ENCODE results near the gene TMTC2.

DNA sequence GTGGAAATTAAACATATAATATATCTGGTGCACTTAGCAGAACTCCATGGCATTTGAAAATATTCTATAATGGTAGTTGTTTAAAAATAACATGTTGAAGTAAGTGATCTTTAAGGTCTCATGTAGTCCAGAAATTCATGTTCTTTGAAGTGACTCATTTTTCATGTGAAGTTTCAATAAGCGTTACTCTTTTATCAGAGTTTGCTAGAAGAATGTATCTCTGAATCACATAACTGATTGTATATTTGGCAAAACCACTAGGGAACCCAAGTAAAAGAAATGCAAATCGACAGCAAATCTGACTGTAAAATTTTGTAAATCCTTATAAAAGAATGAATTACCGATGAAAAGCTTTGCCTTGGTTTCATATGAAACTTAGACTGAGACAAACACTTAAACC is 463.3 kb downstream of the TMTC2 start:
- TF ChIP-seq, protein P1, sequence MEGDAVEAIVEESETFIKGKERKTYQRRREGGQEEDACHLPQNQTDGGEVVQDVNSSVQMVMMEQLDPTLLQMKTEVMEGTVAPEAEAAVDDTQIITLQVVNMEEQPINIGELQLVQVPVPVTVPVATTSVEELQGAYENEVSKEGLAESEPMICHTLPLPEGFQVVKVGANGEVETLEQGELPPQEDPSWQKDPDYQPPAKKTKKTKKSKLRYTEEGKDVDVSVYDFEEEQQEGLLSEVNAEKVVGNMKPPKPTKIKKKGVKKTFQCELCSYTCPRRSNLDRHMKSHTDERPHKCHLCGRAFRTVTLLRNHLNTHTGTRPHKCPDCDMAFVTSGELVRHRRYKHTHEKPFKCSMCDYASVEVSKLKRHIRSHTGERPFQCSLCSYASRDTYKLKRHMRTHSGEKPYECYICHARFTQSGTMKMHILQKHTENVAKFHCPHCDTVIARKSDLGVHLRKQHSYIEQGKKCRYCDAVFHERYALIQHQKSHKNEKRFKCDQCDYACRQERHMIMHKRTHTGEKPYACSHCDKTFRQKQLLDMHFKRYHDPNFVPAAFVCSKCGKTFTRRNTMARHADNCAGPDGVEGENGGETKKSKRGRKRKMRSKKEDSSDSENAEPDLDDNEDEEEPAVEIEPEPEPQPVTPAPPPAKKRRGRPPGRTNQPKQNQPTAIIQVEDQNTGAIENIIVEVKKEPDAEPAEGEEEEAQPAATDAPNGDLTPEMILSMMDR (tag by site-specific recombination; IDR thresholded peaks at IDR 0.05), result no peak
- TF ChIP-seq, protein P2, sequence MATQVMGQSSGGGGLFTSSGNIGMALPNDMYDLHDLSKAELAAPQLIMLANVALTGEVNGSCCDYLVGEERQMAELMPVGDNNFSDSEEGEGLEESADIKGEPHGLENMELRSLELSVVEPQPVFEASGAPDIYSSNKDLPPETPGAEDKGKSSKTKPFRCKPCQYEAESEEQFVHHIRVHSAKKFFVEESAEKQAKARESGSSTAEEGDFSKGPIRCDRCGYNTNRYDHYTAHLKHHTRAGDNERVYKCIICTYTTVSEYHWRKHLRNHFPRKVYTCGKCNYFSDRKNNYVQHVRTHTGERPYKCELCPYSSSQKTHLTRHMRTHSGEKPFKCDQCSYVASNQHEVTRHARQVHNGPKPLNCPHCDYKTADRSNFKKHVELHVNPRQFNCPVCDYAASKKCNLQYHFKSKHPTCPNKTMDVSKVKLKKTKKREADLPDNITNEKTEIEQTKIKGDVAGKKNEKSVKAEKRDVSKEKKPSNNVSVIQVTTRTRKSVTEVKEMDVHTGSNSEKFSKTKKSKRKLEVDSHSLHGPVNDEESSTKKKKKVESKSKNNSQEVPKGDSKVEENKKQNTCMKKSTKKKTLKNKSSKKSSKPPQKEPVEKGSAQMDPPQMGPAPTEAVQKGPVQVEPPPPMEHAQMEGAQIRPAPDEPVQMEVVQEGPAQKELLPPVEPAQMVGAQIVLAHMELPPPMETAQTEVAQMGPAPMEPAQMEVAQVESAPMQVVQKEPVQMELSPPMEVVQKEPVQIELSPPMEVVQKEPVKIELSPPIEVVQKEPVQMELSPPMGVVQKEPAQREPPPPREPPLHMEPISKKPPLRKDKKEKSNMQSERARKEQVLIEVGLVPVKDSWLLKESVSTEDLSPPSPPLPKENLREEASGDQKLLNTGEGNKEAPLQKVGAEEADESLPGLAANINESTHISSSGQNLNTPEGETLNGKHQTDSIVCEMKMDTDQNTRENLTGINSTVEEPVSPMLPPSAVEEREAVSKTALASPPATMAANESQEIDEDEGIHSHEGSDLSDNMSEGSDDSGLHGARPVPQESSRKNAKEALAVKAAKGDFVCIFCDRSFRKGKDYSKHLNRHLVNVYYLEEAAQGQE (tag by site-specific recombination; IDR thresholded peaks at IDR 0.05), result no peak
- TF ChIP-seq KLF1 (tag by site-specific recombination; IDR thresholded peaks at IDR 0.05) (no peak), ZNF623 (tag by site-specific recombination; IDR thresholded peaks at IDR 0.05) (no peak)
